ENCODE measurements around the gene RPL23. TPM values are rescaled to one million over a fixed set of nuclear protein-coding genes. Genes with fewer than 3 reads are reported as not detected.

RPL23 gene
- total and polyA plus RNA-seq, 9 of the 15 experiments (the other 6 are each of a cell fraction or from before 2014, with no cell fraction given) = 1,745 to 3,667 (median 3,096) TPM

DNA sequence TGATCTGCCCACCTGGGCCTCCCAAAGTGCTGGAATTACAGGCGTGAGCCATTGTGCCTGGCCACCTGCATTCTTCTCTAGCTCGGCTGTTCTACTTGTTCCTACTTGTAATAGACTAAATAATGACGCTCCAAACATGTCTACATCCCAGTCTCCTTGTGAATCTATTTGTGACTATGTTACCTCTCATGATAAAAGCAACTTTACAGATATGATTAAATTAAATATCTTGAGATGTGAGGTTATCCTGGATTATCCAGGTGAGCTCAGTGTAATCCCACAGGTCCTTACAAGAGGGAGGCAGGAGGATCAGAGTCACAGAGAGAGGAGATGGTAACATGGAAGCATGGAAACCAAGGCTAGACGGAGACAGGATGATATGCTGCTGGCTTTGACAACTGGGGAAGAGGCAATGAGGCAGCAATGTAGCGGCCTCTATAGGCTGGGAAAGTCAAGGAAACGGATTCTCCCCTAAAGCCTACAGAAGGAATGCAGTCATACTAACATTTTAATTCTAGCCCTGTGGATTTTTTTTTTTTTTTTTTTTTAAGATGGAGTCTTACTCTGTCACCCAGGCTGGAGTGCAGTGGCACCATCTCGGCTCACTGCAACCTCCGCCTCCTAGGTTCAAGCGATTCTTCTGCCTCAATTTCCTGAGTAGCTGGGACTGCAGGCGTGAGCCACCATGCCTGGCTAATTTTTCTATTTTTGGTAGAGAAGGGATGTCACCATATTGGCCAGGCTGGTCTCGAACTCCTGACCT lies 11.3 kb upstream of the RPL23 start (continued):
- TF ChIP-seq, protein P1, sequence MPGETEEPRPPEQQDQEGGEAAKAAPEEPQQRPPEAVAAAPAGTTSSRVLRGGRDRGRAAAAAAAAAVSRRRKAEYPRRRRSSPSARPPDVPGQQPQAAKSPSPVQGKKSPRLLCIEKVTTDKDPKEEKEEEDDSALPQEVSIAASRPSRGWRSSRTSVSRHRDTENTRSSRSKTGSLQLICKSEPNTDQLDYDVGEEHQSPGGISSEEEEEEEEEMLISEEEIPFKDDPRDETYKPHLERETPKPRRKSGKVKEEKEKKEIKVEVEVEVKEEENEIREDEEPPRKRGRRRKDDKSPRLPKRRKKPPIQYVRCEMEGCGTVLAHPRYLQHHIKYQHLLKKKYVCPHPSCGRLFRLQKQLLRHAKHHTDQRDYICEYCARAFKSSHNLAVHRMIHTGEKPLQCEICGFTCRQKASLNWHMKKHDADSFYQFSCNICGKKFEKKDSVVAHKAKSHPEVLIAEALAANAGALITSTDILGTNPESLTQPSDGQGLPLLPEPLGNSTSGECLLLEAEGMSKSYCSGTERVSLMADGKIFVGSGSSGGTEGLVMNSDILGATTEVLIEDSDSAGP (CRISPR knock-in tag; IDR thresholded peaks at IDR 0.05) = no peak
- TF ChIP-seq FOS (IDR thresholded peaks at IDR 0.05; ENCODE audit: extremely low read depth, insufficient read length) (no peak), RCOR1 (IDR thresholded peaks at IDR 0.05; ENCODE audit: borderline replicate concordance in 1 of 2, low read depth in 2 of 2, low read length in 2 of 2) (peak in 1 of 2 experiments; percentile 25; a peak in 1 of 4 replicates)

DNA sequence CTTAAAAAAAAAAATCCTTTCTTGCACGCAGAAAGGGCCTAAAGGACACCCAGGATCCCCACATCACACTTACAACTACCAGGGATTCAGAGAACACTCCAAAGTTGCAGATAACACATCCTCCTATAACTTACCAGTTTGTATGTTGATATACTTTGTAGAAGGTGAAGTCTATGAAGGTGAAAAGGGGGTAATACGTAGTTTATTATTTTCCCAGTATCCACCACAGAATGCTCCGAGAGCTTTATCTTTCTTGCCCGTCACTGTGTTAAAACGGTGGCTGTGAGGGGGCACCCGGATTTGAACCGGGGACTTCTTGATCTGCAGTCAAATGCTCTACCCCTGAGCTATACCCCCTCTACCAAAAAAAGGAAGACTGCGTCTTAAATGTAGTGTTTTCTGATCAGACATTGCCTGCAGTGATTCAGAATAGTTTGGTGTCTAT lies 7.9 kb upstream of the RPL23 start:
- Histone ChIP-seq H3K4me1 (replicated peaks in 1 of 2; ENCODE audit: control insufficient read depth in 2 of 2, insufficient read depth in 2 of 2, low read length in 2 of 2) (peaks cover 2 to 11% of the 10 kb centered on the region in 2 experiments; a peak in 2 of 5 replicates), H3K9me3 (replicated peaks; ENCODE audit: control insufficient read depth, insufficient read depth, low read depth, low read length) (no peaks in the 10 kb centered on the region), H3K4me3 (no peak overlapping the region), H3K79me2 (ENCODE audit: control insufficient read depth, insufficient read depth, low read length) (no peaks in the 10 kb centered on the region), H3K36me3 (ENCODE audit: control insufficient read depth, insufficient read depth, low read length) (no peaks in the 10 kb centered on the region), H3K9me1 (ENCODE audit: control insufficient read depth, insufficient read depth, low read length) (no peaks in the 10 kb centered on the region), H4K20me1 (replicated peaks; ENCODE audit: control insufficient read depth, insufficient read depth, low read length) (no peaks in the 10 kb centered on the region), H3K9ac (ENCODE audit: insufficient read depth in 1 of 2, low read depth in 2 of 2, low read length in 2 of 2) (no peak overlapping the region), H2AFZ (ENCODE audit: low read depth, low read length) (peak overlapping the region; percentile 62; the same call in 1 of the 2 replicates), H3K4me2 (ENCODE audit: insufficient read depth, low read length) (peak overlapping the region; percentile 45), H3K27me3 (ENCODE audit: control insufficient read depth in 2 of 2, insufficient read depth in 2 of 2, low read length in 2 of 2) (no peaks in the 10 kb centered on the region), H3K27ac (ENCODE audit: extremely low read depth, low read depth, low read length) (no peak overlapping the region)
- CTCF ChIA-PET (ENCODE audit: low intra/inter-chr PET ratio) = no interaction called here
- intact Hi-C loops (cut with micrococcal nuclease) (loop anchor here (10.0 kb wide), 1 partner anchor 187 kb away; the partner anchor contains the start of gene EPOP), in situ Hi-C loops (cut with MboI) (no loop called here)
- 14% methylated on average over 8 of the region's 8 CpGs for WGBS (ENCODE audit: insufficient coverage, low coverage, missing lambda C conversion rate)
- POLR2A ChIA-PET = interaction anchor here (1.1 to 1.7 kb wide), 4 partner anchors 8 to 107 kb away, joined by 3 to 9 read pairs (median 6); partner anchors contain the start of genes LASP1 and RPL23
- ATAC-seq = peak; percentile 86
- BruUV-seq (replicated peaks) = no TSS peak
- DNase-seq (ENCODE audit: extremely low read depth in 1 of 4, low spot score in 3 of 4) = peak in 2 of 4 experiments; percentile 67 to 75
- no peak for FAIRE-seq
- TF ChIP-seq, protein P2, sequence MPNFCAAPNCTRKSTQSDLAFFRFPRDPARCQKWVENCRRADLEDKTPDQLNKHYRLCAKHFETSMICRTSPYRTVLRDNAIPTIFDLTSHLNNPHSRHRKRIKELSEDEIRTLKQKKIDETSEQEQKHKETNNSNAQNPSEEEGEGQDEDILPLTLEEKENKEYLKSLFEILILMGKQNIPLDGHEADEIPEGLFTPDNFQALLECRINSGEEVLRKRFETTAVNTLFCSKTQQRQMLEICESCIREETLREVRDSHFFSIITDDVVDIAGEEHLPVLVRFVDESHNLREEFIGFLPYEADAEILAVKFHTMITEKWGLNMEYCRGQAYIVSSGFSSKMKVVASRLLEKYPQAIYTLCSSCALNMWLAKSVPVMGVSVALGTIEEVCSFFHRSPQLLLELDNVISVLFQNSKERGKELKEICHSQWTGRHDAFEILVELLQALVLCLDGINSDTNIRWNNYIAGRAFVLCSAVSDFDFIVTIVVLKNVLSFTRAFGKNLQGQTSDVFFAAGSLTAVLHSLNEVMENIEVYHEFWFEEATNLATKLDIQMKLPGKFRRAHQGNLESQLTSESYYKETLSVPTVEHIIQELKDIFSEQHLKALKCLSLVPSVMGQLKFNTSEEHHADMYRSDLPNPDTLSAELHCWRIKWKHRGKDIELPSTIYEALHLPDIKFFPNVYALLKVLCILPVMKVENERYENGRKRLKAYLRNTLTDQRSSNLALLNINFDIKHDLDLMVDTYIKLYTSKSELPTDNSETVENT (CRISPR knock-in tag; IDR thresholded peaks at IDR 0.05) = no peak
- no peak for TF ChIP-seq TGIF2 (CRISPR knock-in tag; IDR thresholded peaks at IDR 0.05)
- TF ChIP-seq ZNF785 (CRISPR knock-in tag; IDR thresholded peaks at IDR 0.05) = no peak
- no peak for TF ChIP-seq ZNF239 (CRISPR knock-in tag; IDR thresholded peaks at IDR 0.05)
- no peak for TF ChIP-seq LCOR (CRISPR knock-in tag; IDR thresholded peaks at IDR 0.05)
